ENCODE measurements around the gene CACNA2D3.

GRCh38 chr3:55091381-55092225, 969.3 kb downstream of the CACNA2D3 start:
- no peak for TF ChIP-seq EZH2phosphoT487 (IDR thresholded peaks at IDR 0.05)
- TF ChIP-seq CTCF (IDR thresholded peaks at IDR 0.05) = no peak
- TF ChIP-seq EZH2 (IDR thresholded peaks at IDR 0.05) = no peak
